SK-N-SH (cell line): ENCODE results near the gene TBC1D20. TPM values are rescaled to one million over a fixed set of nuclear protein-coding genes. Genes with fewer than 3 reads are reported as not detected.

Experiments used
- CTCF ChIA-PET: fragments of 300-600, 350-600 bp; formaldehyde crosslinking; extraction: SDS; loops from one replicate; lab custom pipeline; 2021; lab: Yijun Ruan, JAX
- POLR2A ChIA-PET: fragments of 350-600 bp; sonication (Branson Sonifier 250); formaldehyde crosslinking; extraction: SDS; loops from one replicate; lab custom pipeline; 2020; ENCODE audit warnings: antibody characterized with exemption, inconsistent platforms; lab: Yijun Ruan, JAX
- DNase-seq: peaks from one replicate; pipeline ENCODE4 v3.0.0; 2012
- H2AFZ ChIP-seq: fragments of 200-600 bp; sonication (generic); 2 replicates; pipeline ENCODE4 v1.8.1; 2016; ENCODE audit warnings: antibody characterized with exemption, mild to moderate bottlenecking, low read depth
- H3F3A ChIP-seq: fragments of 200-600 bp; sonication (generic); replicated peaks from 2 replicates; pipeline ENCODE3; 2016; ENCODE audit warnings: antibody characterized with exemption, mild to moderate bottlenecking; ENCODE audit not compliant: insufficient read depth
- H3K27ac ChIP-seq, 2 experiments: fragments of 200-500 bp in 1 of 2; fragments of 200-600 bp in 1 of 2; sonication (Bioruptor generic) in 1 of 2; sonication (generic), shearing (Covaris generic) in 1 of 2; 2 replicates each; pipeline versions ENCODE4 v1.5.1 to v1.6.1; 2014 to 2016; ENCODE audit warnings: low read depth in 2 of 2, inconsistent platforms in 1 of 2, low read length in 1 of 2, mild to moderate bottlenecking in 1 of 2, mixed read lengths in 1 of 2
- H3K27me3 ChIP-seq: fragments of 200-600 bp; sonication (generic), shearing (Covaris generic); 2 replicates; pipeline ENCODE4 v1.6.1; 2016; ENCODE audit warnings: mixed run types; ENCODE audit not compliant: insufficient read depth
- H3K36me3 ChIP-seq, 2 experiments: fragments of 200-500 bp in 1 of 2; fragments of 200-600 bp in 1 of 2; sonication (Bioruptor generic) in 1 of 2; sonication (generic) in 1 of 2; replicated peaks in 1 of 2; 2 replicates each; pipeline versions ENCODE3 to v1.5.1; 2014 to 2016; ENCODE audit warnings: low read length in 1 of 2, mild to moderate bottlenecking in 1 of 2; ENCODE audit not compliant: insufficient read depth in 2 of 2, control insufficient read depth in 1 of 2
- H3K4me1 ChIP-seq, 2 experiments: fragments of 200-500 bp in 1 of 2; fragments of 200-600 bp in 1 of 2; sonication (Bioruptor generic) in 1 of 2; sonication (generic), shearing (Covaris generic) in 1 of 2; 2 replicates each; pipeline versions ENCODE4 v1.5.1 to v1.6.1; 2014 to 2016; ENCODE audit warnings: low read depth in 1 of 2, low read length in 1 of 2, mixed run types in 1 of 2; ENCODE audit not compliant: insufficient read depth in 2 of 2, control insufficient read depth in 1 of 2
- H3K4me2 ChIP-seq: fragments of 200-600 bp; sonication (generic), shearing (Covaris generic); 2 replicates; pipeline ENCODE4 v1.6.1; 2017; ENCODE audit warnings: mixed run types
- H3K4me3 ChIP-seq, 2 experiments: fragments of 200-500 bp in 1 of 2; fragments of 200-600 bp in 1 of 2; sonication (Bioruptor generic) in 1 of 2; sonication (generic), shearing (Covaris generic) in 1 of 2; 2 replicates each; pipeline versions ENCODE4 v1.5.1 to v1.8.1; 2014 to 2016; ENCODE audit warnings: low read depth in 2 of 2, inconsistent platforms in 1 of 2, low read length in 1 of 2, mild to moderate bottlenecking in 1 of 2, mixed read lengths in 1 of 2, moderate library complexity in 1 of 2
- H3K79me2 ChIP-seq: fragments of 200-600 bp; sonication (generic); 2 replicates; pipeline ENCODE4 v1.8.1; 2017; ENCODE audit warnings: mild to moderate bottlenecking; ENCODE audit not compliant: insufficient read depth
- H3K9ac ChIP-seq: fragments of 200-600 bp; sonication (generic); 2 replicates; pipeline ENCODE4 v1.6.1; 2017; ENCODE audit warnings: mixed run types
- H3K9me2 ChIP-seq: fragments of 200-600 bp; sonication (generic); 2 replicates; pipeline ENCODE4 v1.6.1; 2017; ENCODE audit warnings: mixed run types
- H3K9me3 ChIP-seq: fragments of 200-600 bp; sonication (generic); 2 replicates; pipeline ENCODE4 v1.6.1; 2017; ENCODE audit warnings: mixed run types, mild to moderate bottlenecking, moderate library complexity
- H4K20me1 ChIP-seq: fragments of 200-600 bp; sonication (generic); 2 replicates; pipeline ENCODE4 v1.6.1; 2017; ENCODE audit warnings: mild to moderate bottlenecking, mixed run types; ENCODE audit not compliant: insufficient read depth
- CHD2 ChIP-seq: fragments of 150-350 bp; IDR thresholded peaks from 2 replicates; pipeline ENCODE4 v1.6.1; 2018; ENCODE audit warnings: low read length; ENCODE audit not compliant: partially characterized antibody
- CTCF ChIP-seq: fragments of 200-600 bp; sonication (generic); IDR thresholded peaks from 2 replicates; pipeline ENCODE4 v1.6.1; 2017; ENCODE audit warnings: antibody characterized with exemption, mild to moderate bottlenecking, moderate library complexity
- EZH2phosphoT487 ChIP-seq: fragments of 200-600 bp; sonication (generic); IDR thresholded peaks from 2 replicates; pipeline ENCODE4 v1.6.1; 2017; ENCODE audit warnings: low read depth, mixed run types, mild to moderate bottlenecking, antibody characterized with exemption, moderate library complexity, borderline replicate concordance
- FOXM1 ChIP-seq: IDR thresholded peaks from 2 replicates; pipeline ENCODE4 v1.4.0; 2012; ENCODE audit warnings: low read depth, mild to moderate bottlenecking
- GATA2 ChIP-seq: sonication (generic); formaldehyde crosslinking; IDR thresholded peaks from 2 replicates; pipeline ENCODE4 v1.5.0; 2020; ENCODE audit warnings: mild to moderate bottlenecking, missing genetic modification reagents
- IRF3 ChIP-seq: fragments of 150-350 bp; IDR thresholded peaks from 2 replicates; pipeline ENCODE4 v1.6.1; 2016; ENCODE audit warnings: mild to moderate bottlenecking, low read depth, low read length
- NRF1 ChIP-seq: IDR thresholded peaks from 2 replicates; pipeline ENCODE4 v1.6.1; 2012; ENCODE audit warnings: low read depth, mild to moderate bottlenecking, low read length
- POLR2AphosphoS5 ChIP-seq: IDR thresholded peaks from 2 replicates; pipeline ENCODE4 v1.6.1; 2012; ENCODE audit warnings: low read depth, low read length
- RCOR1 ChIP-seq: fragments of 150-350 bp; IDR thresholded peaks from 2 replicates; pipeline ENCODE4 v1.6.1; 2017; ENCODE audit warnings: antibody characterized with exemption, low read length
- RFX5 ChIP-seq: IDR thresholded peaks from 2 replicates; pipeline ENCODE4 v1.6.1; 2012; ENCODE audit warnings: mild to moderate bottlenecking, improper control_type of control experiment, low read length
- RXRA ChIP-seq: IDR thresholded peaks from 2 replicates; pipeline ENCODE4 v1.4.0; 2012; ENCODE audit warnings: low read depth, mild to moderate bottlenecking, borderline replicate concordance
- SIN3A ChIP-seq: IDR thresholded peaks from 2 replicates; pipeline ENCODE4 v1.6.1; 2012; ENCODE audit warnings: low read depth, mild to moderate bottlenecking, low read length, moderate library complexity, borderline replicate concordance
- SMC3 ChIP-seq: IDR thresholded peaks from 2 replicates; pipeline ENCODE4 v1.6.1; 2012; ENCODE audit warnings: low read depth, low read length, improper control_type of control experiment
- TEAD4 ChIP-seq: IDR thresholded peaks from 2 replicates; pipeline ENCODE4 v1.4.0; 2012; ENCODE audit warnings: mild to moderate bottlenecking, borderline replicate concordance; ENCODE audit not compliant: insufficient read depth
- YY1 ChIP-seq: IDR thresholded peaks from 2 replicates; pipeline ENCODE4 v1.4.0; 2012; ENCODE audit warnings: low read depth, mild to moderate bottlenecking
- WGBS: methylation state at CpG from one replicate; pipeline ENCODE4 v1.1.6; 2017; ENCODE audit warnings: low lambda C conversion rate; 5-methylcytosine and 5-hydroxymethylcytosine counted together
- polyA plus RNA-seq, 3 experiments: library from polyadenylated mRNA; depleted of rRNA; stranded (reverse); fragments of >200 nt; gene quantifications; 2 replicates each; pipeline ENCODE4 v1.2.3, GENCODE V29; 2012

The TBC1D20 gene
- polyA plus RNA-seq, 1 of the 3 experiments (the other 2 are of a cell fraction), result 27.7 TPM

GRCh38 chr20:432677-433299, 29.5 kb downstream of the TBC1D20 start:
- H4K20me1 ChIP-seq, result peaks cover 3% of the 10 kb centered on the region; the same call in 1 of the 2 replicates
- H3K4me2 ChIP-seq, result no peak overlapping the region
- H3K27ac ChIP-seq, result no peak overlapping the region; a peak in 1 of 4 replicates
- no peaks in the 10 kb centered on the region for H3K9me3 ChIP-seq
- H3K4me3 ChIP-seq, result no peak overlapping the region
- no peaks in the 10 kb centered on the region for H3K9me2 ChIP-seq
- H3F3A ChIP-seq, result peaks cover 16% of the 10 kb centered on the region
- peaks cover 21 to 69% of the 10 kb centered on the region in 2 experiments for H3K36me3 ChIP-seq
- H3K79me2 ChIP-seq, result no peaks in the 10 kb centered on the region
- H3K4me1 ChIP-seq, result peaks cover 0 to 5% of the 10 kb centered on the region in 2 experiments; a peak in 1 of 4 replicates
- no peaks in the 10 kb centered on the region for H3K27me3 ChIP-seq
- ChIA-PET CTCF (interaction anchor here (1.4 to 6.8 kb wide), 7 partner anchors 10 to 212 kb away, joined by 5 to 94 read pairs (median 6); no protein-coding TSS in a partner anchor), POLR2A (interaction anchor here (1.8 kb wide), 1 partner anchor 51 kb away, joined by 10 read pairs; the partner anchor contains the start of gene TRIB3)
- no peak overlapping the region for H2AFZ ChIP-seq
- DNase-seq, result no peak
- TF ChIP-seq YY1, result no peak
- TF ChIP-seq POLR2AphosphoS5, result peak; percentile 9; the same call in 1 of the 2 replicates
- 98% methylated on average over 7 of the region's 11 CpGs for WGBS
- no peak overlapping the region for H3K9ac ChIP-seq

- H3K4me3 ChIP-seq, result no peak overlapping the region
Observed at GRCh38 chr20:432208-432607, 30.1 kb downstream of the TBC1D20 start.

GRCh38 chr20:431012-431904, 31.1 kb downstream of the TBC1D20 start:
- 61% methylated on average over 13 of the region's 17 CpGs for WGBS
- Histone ChIP-seq H3K27me3 (no peaks in the 10 kb centered on the region), H3K9me2 (no peaks in the 10 kb centered on the region), H4K20me1 (peaks cover 3% of the 10 kb centered on the region; the same call in 1 of the 2 replicates), H3K4me1 (peaks cover 0 to 5% of the 10 kb centered on the region in 2 experiments; a peak in 1 of 4 replicates), H3K79me2 (no peaks in the 10 kb centered on the region), H3K36me3 (peaks cover 28 to 68% of the 10 kb centered on the region in 2 experiments), H3K4me3 (no peak overlapping the region), H3K9ac (no peak overlapping the region), H3K4me2 (no peak overlapping the region), H2AFZ (no peak overlapping the region), H3F3A (peaks cover 12% of the 10 kb centered on the region), H3K27ac (peak overlapping the region; percentile 22 to 51; a peak in 2 of 4 replicates), H3K9me3 (no peaks in the 10 kb centered on the region)
- ChIA-PET CTCF (interaction anchor here (0.6 to 6.8 kb wide), 50 partner anchors 8 to 342 kb away, joined by 3 to 94 read pairs (median 5); partner anchors contain the start of genes TBC1D20 and TRIB3), POLR2A (interaction anchor here (0.6 to 1.8 kb wide), 4 partner anchors 22 to 84 kb away, joined by 3 to 10 read pairs (median 5); partner anchors contain the start of gene TRIB3)
- peak; percentile 91 for DNase-seq
- TF ChIP-seq SIN3A, result 0 out of 2 replicates have a peak, but pooled peaks have one; percentile 25
- no peak for TF ChIP-seq IRF3
- peak; percentile 74 for TF ChIP-seq CTCF
- TF ChIP-seq RXRA, result no peak
- TF ChIP-seq RFX5, result peak; percentile 27; the same call in 1 of the 2 replicates
- TF ChIP-seq FOXM1, result no peak
- TF ChIP-seq EZH2phosphoT487, result no peak
- no peak for TF ChIP-seq CHD2
- TF ChIP-seq SMC3, result peak; percentile 93
- no peak; the same call in 1 of the 2 replicates for TF ChIP-seq NRF1

More at GRCh38 chr20:432208-432607, 30.1 kb downstream of the TBC1D20 start:
- H3K9me2 ChIP-seq, result no peaks in the 10 kb centered on the region
- 96% methylated on average over 12 of the region's 13 CpGs for WGBS
- H3K4me2 ChIP-seq, result no peak overlapping the region
- H3K36me3 ChIP-seq, result peaks cover 23 to 69% of the 10 kb centered on the region in 2 experiments
- TF ChIP-seq CHD2 (no peak), YY1 (no peak), RCOR1 (no peak), GATA2 (CRISPR knock-in tag) (no peak), SMC3 (no peak), TEAD4 (no peak)
- POLR2A ChIA-PET, result interaction anchor here (0.8 to 1.8 kb wide), 2 partner anchors 51 to 84 kb away, joined by 4 to 10 read pairs; partner anchors contain the start of gene TRIB3
- peaks cover 3% of the 10 kb centered on the region; the same call in 1 of the 2 replicates for H4K20me1 ChIP-seq
- DNase-seq, result no peak
- no peak overlapping the region for H2AFZ ChIP-seq
- CTCF ChIA-PET, result interaction anchor here (0.9 to 6.8 kb wide), 17 partner anchors 9 to 213 kb away, joined by 3 to 94 read pairs (median 7); partner anchors contain the start of gene TRIB3
- no peak overlapping the region; a peak in 1 of 4 replicates for H3K27ac ChIP-seq
- H3K9ac ChIP-seq, result no peak overlapping the region
- peaks cover 16% of the 10 kb centered on the region for H3F3A ChIP-seq
- H3K27me3 ChIP-seq, result no peaks in the 10 kb centered on the region
- H3K9me3 ChIP-seq, result no peaks in the 10 kb centered on the region
- H3K79me2 ChIP-seq, result no peaks in the 10 kb centered on the region
- H3K4me1 ChIP-seq, result peaks cover 0 to 5% of the 10 kb centered on the region in 2 experiments; a peak in 1 of 4 replicates
